Fibroblast of skin of left biceps (primary cell): Measurements from ENCODE around the gene ZC3H12C.

Experiments
- DNase-seq, 2 experiments: peaks; one replicate each; pipeline ENCODE4 v3.0.0-alpha.2; 2013; ENCODE audit warnings: low read depth in 2 of 2

The ZC3H12C gene

GRCh38 chr11:110152199-110152598, 59.0 kb downstream of the ZC3H12C start:
- DNase-seq: no peak

- DNase-seq: no peak
Observed at GRCh38 chr11:110153474-110153873, 60.3 kb downstream of the ZC3H12C start.

- no peak for DNase-seq
Observed at GRCh38 chr11:110156503-110156902, 63.3 kb downstream of the ZC3H12C start.

- no peak for DNase-seq
Observed at GRCh38 chr11:110158317-110159200, 65.4 kb downstream of the ZC3H12C start.

- DNase-seq: no peak
Observed at GRCh38 chr11:110159476-110159875, 66.3 kb downstream of the ZC3H12C start.

GRCh38 chr11:110160016-110160415, 66.8 kb downstream of the ZC3H12C start:
- DNase-seq: no peak

- no peak for DNase-seq
Observed at GRCh38 chr11:110160437-110160836, 67.2 kb downstream of the ZC3H12C start.

- no peak for DNase-seq
Observed at GRCh38 chr11:110161061-110161460, 67.9 kb downstream of the ZC3H12C start.

- no peak for DNase-seq
Observed at GRCh38 chr11:110162216-110162615, 69.0 kb downstream of the ZC3H12C start.

- no peak for DNase-seq
Observed at GRCh38 chr11:110165039-110165925, 72.1 kb downstream of the ZC3H12C start.

GRCh38 chr11:110168033-110168803, 75.0 kb downstream of the ZC3H12C start:
- no peak for DNase-seq

GRCh38 chr11:110169738-110170137, 76.5 kb downstream of the ZC3H12C start:
- DNase-seq: no peak

- DNase-seq: no peak
Observed at GRCh38 chr11:110172468-110173065, 79.4 kb downstream of the ZC3H12C start.

- DNase-seq: peak in 1 of 2 experiments; percentile 20
Observed at GRCh38 chr11:110173811-110174644, 80.8 kb downstream of the ZC3H12C start.

GRCh38 chr11:110174645-110175310, 81.6 kb downstream of the ZC3H12C start:
- no peak for DNase-seq

GRCh38 chr11:110176366-110177085, 83.3 kb downstream of the ZC3H12C start:
- DNase-seq: no peak

- DNase-seq: no peak
Observed at GRCh38 chr11:110177086-110177456, 83.9 kb downstream of the ZC3H12C start.

GRCh38 chr11:110179064-110179463, 85.9 kb downstream of the ZC3H12C start:
- no peak for DNase-seq

- DNase-seq: no peak
Observed at GRCh38 chr11:110182886-110183285, 89.7 kb downstream of the ZC3H12C start.
